IPS-18a (cell line): ENCODE measurements around the gene MOB1B.
A peak's percentile ranks its signal among the peaks of the same experiment; 100 is the strongest.

Experiments used
- H3K27ac ChIP-seq: one replicate; pipeline ENCODE4 v1.5.1; 2013; ENCODE audit warnings: low read length
- H3K27me3 ChIP-seq: one replicate; pipeline ENCODE4 v1.6.1; 2013; ENCODE audit warnings: mild to moderate bottlenecking, low read length; ENCODE audit not compliant: control insufficient read depth, insufficient read depth
- H3K36me3 ChIP-seq: one replicate; pipeline ENCODE4 v1.6.1; 2013; ENCODE audit warnings: low read depth, low read length; ENCODE audit not compliant: control insufficient read depth
- H3K4me1 ChIP-seq: one replicate; pipeline ENCODE4 v1.6.1; 2013; ENCODE audit warnings: low read depth, low read length; ENCODE audit not compliant: control insufficient read depth
- H3K4me3 ChIP-seq: one replicate; pipeline ENCODE4 v1.5.1; 2013; ENCODE audit warnings: low read length
- H3K9ac ChIP-seq: one replicate; pipeline ENCODE4 v1.6.1; 2013; ENCODE audit warnings: mild to moderate bottlenecking, low read length, moderate library complexity
- H3K9me3 ChIP-seq: one replicate; pipeline ENCODE4 v1.6.1; 2013; ENCODE audit warnings: low read depth, low read length; ENCODE audit not compliant: control insufficient read depth

Gene MOB1B

DNA sequence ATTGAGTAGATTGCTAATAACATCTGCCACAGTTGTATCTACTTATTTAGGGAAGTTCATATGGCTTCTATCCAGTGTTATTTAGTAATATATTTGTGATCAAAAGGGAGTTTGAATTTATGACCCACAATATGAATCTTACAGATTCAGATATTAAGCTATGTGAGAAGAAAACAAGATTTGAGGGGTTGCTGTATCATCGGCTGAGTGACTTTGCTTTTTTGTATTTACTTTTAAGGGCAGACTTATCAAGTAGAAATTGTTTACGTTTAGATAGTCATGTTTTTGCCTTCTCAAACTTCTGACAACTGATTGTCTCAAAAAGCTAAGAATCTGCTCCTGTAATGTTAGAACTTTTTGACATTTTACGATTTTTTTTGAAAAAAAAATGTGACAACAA, 74.1 kb downstream of the MOB1B start:
- peaks cover 25% of the 10 kb centered on the region for H3K36me3 ChIP-seq
- no peak overlapping the region for H3K9ac ChIP-seq
- no peaks in the 10 kb centered on the region for H3K27me3 ChIP-seq
- H3K9me3 ChIP-seq, result no peaks in the 10 kb centered on the region
- H3K4me3 ChIP-seq, result no peak overlapping the region
- no peak overlapping the region for H3K27ac ChIP-seq
- no peaks in the 10 kb centered on the region for H3K4me1 ChIP-seq

DNA sequence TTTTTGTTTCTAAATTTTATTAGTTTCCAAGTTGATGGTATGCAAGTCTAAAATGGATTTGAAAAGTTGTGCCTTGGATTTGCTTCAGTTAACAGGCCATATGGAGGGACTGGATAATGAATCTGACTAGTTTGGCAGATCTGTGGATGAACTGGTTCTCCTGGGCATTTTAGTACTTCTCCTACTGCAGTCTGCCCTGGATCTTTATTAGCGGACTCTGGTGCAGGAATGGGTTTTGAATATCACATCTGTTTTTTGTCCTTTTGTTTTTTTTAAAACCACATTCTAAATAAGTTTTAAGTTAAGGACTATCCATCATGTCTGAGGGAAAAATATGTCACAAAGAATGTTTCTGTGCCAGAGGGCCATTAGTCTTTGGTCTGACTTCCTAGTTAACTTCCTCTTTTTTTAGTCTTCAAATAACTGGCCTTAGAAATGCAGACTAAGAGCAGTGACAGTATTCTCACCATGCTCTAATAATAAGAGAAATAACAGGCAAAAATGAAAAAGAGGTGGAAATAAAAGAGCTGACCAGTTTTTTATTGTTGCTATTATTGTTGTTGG, 77.4 kb downstream of the MOB1B start:
- no peaks in the 10 kb centered on the region for H3K27me3 ChIP-seq
- no peaks in the 10 kb centered on the region for H3K4me1 ChIP-seq
- no peak overlapping the region for H3K4me3 ChIP-seq
- no peak overlapping the region for H3K27ac ChIP-seq
- H3K9ac ChIP-seq, result no peak overlapping the region
- no peaks in the 10 kb centered on the region for H3K9me3 ChIP-seq
- H3K36me3 ChIP-seq, result peaks cover 25% of the 10 kb centered on the region

DNA sequence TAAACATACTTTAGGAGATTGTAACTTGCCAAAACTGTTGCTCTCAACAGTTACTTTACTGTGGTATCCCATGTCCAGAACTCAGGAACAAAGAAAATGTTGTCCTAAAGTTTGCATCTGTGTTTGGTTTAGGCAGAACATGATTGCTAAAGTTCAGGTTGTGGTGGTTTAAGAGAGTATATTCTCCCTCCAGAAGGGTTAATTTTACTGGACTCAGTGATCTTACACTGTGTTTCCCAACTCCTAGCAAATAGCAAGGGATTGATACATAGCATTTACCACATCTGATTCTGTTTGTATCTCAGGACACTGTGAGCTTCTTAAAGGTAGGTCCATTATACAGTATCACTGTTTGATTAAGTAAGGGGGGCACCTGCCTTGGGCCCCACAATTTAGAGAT, 78.0 kb downstream of the MOB1B start:
- no peak overlapping the region for H3K9ac ChIP-seq
- H3K27me3 ChIP-seq, result no peaks in the 10 kb centered on the region
- H3K4me3 ChIP-seq, result no peak overlapping the region
- H3K4me1 ChIP-seq, result no peaks in the 10 kb centered on the region
- H3K36me3 ChIP-seq, result peaks cover 24% of the 10 kb centered on the region
- H3K27ac ChIP-seq, result no peak overlapping the region
- no peaks in the 10 kb centered on the region for H3K9me3 ChIP-seq

DNA sequence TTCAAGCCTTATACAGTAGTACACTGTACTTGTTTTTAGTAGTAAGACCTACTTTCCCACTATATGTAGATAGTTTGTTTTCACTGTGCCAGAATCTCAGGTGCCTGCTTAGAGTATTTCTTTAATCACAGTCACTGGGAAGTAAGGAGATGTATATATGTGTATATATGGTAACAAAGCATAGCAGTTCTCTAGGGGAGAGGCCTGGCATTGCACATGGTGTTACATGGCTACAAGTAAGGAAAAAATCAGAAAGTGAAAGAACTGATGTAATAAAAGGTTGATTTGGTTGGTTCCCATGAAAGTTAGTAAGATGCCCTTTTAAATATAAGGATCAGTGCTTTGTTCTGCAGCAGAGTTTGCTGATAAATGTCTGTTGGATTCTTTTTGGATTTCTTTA, 81.9 kb downstream of the MOB1B start:
- H3K27ac ChIP-seq, result no peak overlapping the region
- no peaks in the 10 kb centered on the region for H3K9me3 ChIP-seq
- H3K4me1 ChIP-seq, result no peaks in the 10 kb centered on the region
- H3K36me3 ChIP-seq, result peaks cover 6% of the 10 kb centered on the region
- H3K9ac ChIP-seq, result no peak overlapping the region
- no peaks in the 10 kb centered on the region for H3K27me3 ChIP-seq
- H3K4me3 ChIP-seq, result no peak overlapping the region

DNA sequence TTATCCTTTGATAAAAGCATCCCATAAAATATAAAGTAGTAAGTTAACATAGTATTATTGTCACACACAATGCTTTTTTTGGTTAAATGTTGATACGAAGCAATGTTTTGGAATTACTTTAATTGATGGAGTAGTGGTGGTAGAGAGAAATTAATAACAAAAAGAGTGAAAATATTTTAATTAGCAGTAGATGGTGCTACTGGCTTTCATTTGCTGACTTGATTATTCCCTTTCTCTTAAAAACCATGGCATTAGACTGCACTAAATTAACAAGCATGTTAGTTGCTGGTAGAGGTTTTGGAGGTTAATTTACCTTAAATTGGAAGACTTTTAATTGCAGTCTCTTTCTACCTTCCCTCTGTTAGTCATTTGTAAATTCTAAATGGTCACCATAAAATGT, 82.4 kb downstream of the MOB1B start:
- Histone ChIP-seq H3K4me3 (no peak overlapping the region), H3K27ac (no peak overlapping the region), H3K9me3 (no peaks in the 10 kb centered on the region), H3K27me3 (no peaks in the 10 kb centered on the region), H3K4me1 (no peaks in the 10 kb centered on the region), H3K9ac (no peak overlapping the region), H3K36me3 (peaks cover 4% of the 10 kb centered on the region)

DNA sequence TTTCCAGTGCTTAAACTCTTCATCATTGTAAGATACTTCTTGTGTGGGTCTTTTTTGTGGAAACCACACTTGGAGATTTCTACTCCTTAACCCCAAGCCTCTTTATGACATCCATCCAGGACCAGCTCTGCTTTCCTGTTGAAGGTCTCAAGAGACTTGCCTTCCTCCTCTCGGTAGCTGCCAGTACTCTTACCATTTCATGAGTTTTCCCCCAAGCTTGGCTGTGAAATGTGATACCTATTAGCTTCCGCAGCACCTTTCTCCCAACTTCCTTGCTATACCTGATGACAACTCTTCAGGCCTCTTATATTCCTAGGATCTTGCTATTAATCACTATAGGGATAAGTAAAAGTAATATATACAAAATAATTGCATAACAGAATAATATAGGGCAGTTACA, 89.4 kb downstream of the MOB1B start:
- no peaks in the 10 kb centered on the region for H3K36me3 ChIP-seq
- H3K27ac ChIP-seq, result no peak overlapping the region
- H3K9me3 ChIP-seq, result no peaks in the 10 kb centered on the region
- no peak overlapping the region for H3K9ac ChIP-seq
- no peak overlapping the region for H3K4me3 ChIP-seq
- H3K27me3 ChIP-seq, result no peaks in the 10 kb centered on the region
- peaks cover 8% of the 10 kb centered on the region for H3K4me1 ChIP-seq

DNA sequence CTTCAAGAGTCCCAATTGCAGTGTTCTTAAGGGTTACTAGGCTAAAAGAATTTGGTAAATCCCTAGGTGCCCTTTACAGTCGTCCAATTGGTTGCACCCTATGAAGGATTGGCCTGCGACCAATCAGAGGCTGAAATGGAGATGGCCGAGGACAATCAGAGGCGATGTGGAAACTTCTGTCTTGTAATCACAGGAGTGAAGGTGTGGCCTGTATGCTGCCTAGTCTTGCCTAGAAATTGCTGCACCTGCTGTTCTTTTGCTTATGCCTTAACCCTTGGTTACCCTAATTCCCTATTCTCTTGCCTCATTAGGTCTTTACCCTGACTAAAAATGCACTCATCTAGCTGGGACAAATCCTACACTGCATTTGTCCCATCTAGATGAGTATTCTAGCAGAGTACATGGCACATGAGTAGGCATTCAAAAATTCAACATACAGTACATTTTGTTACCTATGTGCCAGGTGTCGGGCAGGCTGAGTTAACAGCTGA, 90.3 kb downstream of the MOB1B start:
- no peaks in the 10 kb centered on the region for H3K27me3 ChIP-seq
- H3K9ac ChIP-seq, result peak overlapping the region; percentile 93
- H3K36me3 ChIP-seq, result no peaks in the 10 kb centered on the region
- H3K4me3 ChIP-seq, result peak overlapping the region; percentile 73
- no peak overlapping the region for H3K27ac ChIP-seq
- H3K4me1 ChIP-seq, result peaks cover 8% of the 10 kb centered on the region
- H3K9me3 ChIP-seq, result no peaks in the 10 kb centered on the region

GRCh38 chr4:70993181-70994068, 91.3 kb downstream of the MOB1B start, which contains the start of gene DCK:
TSS of gene DCK (plus strand) at chr4:70993649. CDS start at chr4:70993836, 187 bp downstream.
- Histone ChIP-seq H3K27ac (peak within 1 kb of the TSS; percentile 90), H3K27me3 (no peaks in the 10 kb centered on the region), H3K9ac (peak within 1 kb of the TSS; percentile 93), H3K9me3 (no peaks in the 10 kb centered on the region), H3K4me1 (peaks cover 8% of the 10 kb centered on the region), H3K4me3 (peak within 1 kb of the TSS; percentile 73), H3K36me3 (no peaks in the 10 kb centered on the region)

DNA sequence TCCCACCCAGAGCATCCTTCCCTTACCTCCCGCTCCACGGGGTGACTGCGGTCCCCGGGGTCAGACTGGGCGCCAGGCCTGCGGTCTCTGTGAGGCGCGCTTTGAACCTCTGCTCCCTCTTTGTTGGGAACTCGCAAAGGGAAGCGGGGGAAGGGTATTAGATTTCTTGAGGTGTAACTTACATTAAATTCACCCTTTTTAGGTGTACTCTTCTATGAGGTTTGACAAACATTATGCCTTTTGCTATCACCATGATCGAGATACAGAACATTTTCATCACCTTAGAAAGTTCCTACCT, 91.8 kb downstream of the MOB1B start:
- Histone ChIP-seq H3K36me3 (peaks cover 3% of the 10 kb centered on the region), H3K4me3 (peak overlapping the region; percentile 73), H3K4me1 (peaks cover 8% of the 10 kb centered on the region), H3K9me3 (no peaks in the 10 kb centered on the region), H3K27me3 (no peaks in the 10 kb centered on the region), H3K9ac (peak overlapping the region; percentile 93), H3K27ac (peak overlapping the region; percentile 90)

- Histone ChIP-seq H3K27me3 (no peaks in the 10 kb centered on the region), H3K27ac (no peak overlapping the region), H3K4me3 (peak overlapping the region; percentile 73), H3K9ac (peak overlapping the region; percentile 93), H3K9me3 (no peaks in the 10 kb centered on the region), H3K4me1 (peaks cover 8% of the 10 kb centered on the region), H3K36me3 (peaks cover 4% of the 10 kb centered on the region)
Observed at GRCh38 chr4:70994387-70995099, 92.4 kb downstream of the MOB1B start.

- Histone ChIP-seq H3K27me3 (no peaks in the 10 kb centered on the region), H3K9ac (peak overlapping the region; percentile 17), H3K4me1 (peaks cover 8% of the 10 kb centered on the region), H3K9me3 (no peaks in the 10 kb centered on the region), H3K4me3 (peak overlapping the region; percentile 73), H3K27ac (no peak overlapping the region), H3K36me3 (peaks cover 4% of the 10 kb centered on the region)
Observed at GRCh38 chr4:70996018-70996360, 93.8 kb downstream of the MOB1B start.
